NCI-H2227 (cell line): ENCODE measurements around the gene MAPKBP1.

Source experiments
- DNase-seq: peaks from one replicate; lab custom pipeline; 2025; ENCODE audit not compliant: unreplicated experiment; lab: John Stamatoyannopoulos, UW

MAPKBP1 gene

DNA sequence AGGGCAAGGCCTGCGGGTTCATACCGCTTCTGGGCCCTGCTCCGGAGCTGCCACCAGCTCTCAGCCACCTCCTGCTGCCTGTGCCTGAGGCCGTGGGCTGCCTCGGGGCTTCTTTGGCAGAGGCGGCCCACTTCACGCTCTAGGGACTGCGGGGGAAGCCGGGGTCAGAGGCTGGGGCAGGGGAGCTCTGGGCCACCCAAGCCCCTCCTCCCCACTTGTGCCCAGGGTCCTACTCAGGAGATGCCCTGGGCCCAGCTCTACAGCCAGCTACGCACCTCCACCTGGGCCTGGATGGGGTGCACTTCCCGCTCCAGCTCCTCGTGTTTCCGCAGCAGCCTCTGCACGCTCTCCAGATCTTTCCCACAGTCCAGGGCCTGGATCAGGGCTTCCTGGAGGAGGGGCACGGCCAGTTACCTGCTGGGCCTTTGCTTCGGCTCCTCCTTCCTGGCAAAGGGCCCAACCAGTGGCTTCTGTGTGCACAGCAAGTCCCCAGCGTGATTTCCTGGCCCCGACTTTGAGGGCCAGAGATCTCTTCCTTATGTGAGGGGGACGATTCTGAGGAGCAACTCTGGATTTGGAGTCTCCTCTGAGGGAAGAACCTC is 88.3 kb downstream of the MAPKBP1 start:
- DNase-seq: no peak

DNA sequence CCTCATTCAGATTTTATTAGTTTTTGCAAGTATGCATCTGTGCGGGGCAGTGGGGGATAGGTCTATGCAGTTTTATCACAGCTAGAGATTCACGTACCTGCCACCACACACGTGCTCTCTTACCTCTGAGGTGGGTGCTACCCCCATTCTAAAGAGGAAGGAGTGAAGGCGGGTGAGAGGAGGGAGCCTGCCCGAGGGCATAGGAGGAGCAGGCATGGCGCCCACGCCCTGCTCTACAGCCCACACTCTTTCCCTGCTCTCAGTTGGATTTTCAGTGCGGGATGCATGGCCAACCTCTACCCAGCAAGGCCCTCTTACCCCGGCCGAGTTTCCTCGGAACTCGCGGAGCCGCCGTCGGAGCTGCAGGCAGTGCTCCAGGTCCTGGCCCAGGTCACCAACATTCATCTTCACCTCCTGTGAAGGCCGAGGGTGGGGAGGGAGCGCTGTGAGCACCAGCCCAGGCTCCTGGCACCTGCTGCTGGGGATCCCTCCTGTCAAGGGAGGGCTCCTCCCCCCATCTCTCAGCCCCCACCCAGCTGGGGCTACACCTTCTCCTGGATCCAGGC is 91.3 kb downstream of the MAPKBP1 start:
- no peak for DNase-seq

DNA sequence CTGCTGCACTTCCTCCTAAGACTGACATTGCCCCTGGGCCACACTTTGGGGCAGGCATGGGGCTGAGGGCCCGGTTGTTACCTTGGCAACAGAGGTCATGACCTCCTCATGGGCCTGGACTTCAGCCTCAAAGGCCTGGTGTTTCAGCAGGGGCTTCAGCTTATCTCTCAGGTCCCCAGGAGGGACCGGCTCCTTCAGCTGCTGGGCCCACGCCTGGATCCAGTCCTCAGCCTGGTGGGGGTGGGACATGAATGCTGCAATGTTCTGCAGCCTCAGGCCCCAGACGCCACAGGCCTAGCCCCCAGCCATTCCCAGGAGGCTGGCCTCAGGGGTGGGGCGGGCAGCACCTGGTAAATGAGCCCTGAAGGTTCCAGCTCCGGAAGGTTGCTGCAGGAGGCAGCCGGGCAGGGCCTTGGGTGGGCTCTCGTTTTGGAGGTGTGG is 92.0 kb downstream of the MAPKBP1 start:
- no peak for DNase-seq

DNA sequence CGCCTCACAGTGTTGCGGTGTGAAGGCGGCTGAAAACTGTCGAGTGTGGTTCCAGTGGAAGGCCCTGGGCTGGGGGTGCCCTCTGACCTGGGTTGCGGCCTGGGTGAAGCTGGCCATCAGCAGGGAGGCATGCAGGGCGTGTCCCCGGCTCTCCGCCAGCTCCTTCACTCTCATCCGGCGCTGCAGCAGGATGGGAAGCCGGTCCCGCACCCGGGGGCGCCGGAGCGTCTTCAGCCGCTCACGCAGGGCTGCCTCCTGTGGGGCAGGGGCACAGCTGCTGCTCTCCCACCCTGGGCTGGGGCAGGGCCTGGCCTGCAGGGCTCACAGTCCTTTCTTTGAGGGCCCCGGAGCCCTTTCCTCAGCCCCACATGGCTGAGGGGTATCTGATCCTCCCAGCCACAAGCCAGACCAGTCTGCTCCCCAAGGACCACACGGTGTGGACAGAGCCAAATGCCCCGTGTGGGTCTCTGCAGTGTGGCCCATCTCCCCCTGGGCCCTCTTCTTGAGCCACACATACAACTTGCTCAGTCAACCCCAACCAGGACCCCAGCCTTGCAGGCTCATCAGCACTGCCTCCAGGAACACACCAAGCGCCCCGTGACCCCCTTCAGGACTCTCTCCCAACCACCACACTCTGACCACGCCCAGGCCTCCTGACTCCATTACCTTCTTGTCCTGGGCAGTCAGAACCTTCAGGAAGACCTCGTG is 92.7 kb downstream of the MAPKBP1 start:
- no peak for DNase-seq

DNA sequence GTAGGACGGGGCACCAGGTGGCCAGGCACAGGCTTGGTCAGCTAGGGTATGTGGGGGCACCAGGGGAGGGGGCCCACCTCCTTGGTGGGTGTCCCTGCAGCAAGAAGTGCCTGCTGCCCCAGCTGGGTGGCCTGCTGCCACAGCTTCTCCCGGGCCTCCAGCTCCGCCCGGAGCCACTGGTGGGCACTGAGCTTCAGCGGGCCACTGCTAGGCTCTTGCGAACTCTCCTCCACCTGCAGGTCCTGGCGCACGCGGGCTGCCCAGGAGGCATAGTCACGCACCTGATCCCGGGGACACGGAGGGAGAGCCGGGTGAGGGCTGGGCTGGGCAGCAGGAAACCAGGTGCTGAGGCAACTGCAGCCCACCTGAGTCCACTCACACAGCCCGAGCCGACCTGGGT is 94.0 kb downstream of the MAPKBP1 start:
- DNase-seq: no peak

DNA sequence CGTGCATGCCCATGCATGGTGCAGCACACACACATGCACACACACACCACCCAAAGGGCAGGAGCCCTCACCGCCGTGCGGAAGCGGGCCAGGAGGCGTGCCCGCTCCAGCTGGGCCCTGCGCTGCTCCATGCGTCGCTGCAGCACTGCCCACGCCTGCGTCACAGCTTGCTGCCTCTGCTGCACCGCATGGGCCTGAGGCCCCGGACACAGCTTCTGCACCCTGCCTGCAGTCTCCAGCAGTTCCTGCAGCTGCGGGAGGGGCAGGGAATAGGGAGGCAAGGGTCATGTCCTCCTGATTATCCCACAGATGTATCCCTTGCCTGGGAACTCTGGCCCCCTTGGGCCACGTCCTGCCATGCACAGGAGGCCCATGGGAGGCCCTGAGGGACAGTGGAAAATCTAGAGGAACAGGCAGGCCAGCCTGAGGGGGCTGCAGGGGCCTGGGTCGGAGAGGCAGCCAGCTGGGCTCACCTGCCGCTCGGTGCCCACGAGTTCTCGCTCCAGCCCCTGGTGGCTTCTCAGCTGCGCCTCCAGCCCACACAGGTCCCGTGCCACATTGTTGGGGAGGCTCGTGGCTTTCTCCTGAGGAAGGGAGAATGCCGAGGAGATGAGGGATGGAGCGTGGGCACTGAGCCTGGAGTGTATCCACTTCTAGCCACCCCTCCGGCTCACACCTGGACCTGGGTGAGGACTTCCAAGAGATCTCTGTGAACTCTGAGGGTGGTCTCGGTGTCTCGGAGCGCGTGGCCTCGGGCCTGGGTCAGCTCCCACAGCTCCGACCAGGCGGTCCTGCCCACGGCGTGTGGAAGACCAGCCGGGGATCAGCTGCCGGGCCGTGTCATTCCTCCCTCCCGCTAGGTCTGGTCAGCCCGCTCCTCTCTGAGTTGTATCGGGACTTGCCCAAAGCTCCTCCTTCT is 95.7 kb downstream of the MAPKBP1 start:
- no peak for DNase-seq

DNA sequence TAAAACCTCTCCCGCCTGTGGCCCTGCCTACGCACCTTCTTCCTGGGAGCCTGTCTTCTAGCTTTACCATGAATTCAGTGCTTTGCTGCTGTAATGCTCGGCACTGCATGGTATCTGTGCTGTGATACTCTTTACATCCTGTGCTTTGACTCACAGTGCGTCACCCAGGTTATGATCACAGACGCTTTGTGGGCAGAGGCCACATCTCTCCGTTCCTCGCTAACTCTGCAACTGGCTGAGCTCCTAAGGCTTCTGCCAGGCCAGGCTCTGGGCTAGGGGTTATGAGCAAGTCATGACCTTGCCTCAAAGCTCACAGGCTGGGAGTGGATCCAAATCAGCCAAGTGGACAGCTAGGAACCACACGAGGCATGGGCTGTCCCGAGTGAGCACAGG is 96.4 kb downstream of the MAPKBP1 start:
- no peak for DNase-seq

DNA sequence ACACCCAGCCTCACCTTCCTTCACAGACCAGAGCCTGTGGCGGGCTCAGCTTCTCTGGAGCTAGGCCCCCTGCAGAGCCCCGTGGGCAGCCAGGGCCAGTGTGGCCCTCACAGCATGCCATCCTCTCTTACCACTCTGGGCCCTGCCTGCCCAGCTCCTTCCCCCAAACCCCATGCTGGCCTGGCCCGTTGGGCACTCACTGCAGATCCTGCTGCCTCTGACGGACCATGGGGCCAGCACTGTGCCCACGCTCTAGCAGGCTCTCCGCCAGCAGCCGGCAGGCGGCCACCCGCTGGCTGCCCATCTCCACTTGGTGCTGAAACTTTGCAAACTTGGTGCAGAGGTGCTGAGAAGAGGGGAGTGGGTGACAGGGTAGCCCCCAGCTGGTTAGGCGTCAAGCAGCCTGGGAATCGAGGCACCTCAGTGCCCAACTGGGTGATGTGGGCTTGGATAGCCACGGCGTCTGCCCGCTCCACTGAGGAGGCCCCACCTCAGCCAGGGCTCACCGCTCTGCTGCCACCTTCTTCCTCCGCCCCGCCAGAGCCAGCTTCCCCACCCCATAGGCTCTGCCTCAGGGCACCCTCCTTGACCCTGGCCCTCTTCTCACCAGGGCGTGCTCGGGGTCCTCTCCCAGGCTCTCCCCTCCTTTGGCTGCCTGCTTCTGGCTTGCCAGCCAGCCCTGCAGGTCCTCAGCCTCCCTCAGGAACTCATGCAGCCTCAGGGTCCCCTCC is 97.1 kb downstream of the MAPKBP1 start:
- no peak for DNase-seq

DNA sequence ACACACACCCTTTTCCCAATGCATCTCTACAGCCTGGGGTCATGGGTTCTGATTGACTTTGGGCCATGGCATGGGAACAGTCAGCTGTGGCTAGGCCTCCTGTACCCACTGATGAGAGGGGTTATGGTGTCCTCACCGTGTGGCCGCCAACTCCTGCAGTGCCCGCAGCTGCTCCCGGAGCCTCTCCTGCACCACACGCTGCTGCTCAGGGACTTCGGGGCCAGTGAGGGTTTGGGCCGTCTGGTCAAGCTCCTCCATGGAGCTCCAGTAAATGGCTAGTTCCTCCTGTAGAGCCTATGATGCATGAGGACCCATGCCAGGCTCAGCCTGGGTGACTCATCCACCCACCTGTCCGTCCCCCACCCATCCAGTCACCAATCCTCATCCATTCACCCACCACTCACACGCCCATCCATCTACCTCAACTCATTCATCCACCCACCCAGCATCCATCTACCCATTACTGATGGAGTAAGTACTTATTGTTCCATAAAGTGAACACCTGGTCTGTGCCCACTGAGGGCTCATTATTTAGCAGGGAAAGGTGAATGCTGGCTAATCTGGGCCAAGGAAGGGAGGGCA is 98.0 kb downstream of the MAPKBP1 start:
- no peak for DNase-seq

DNA sequence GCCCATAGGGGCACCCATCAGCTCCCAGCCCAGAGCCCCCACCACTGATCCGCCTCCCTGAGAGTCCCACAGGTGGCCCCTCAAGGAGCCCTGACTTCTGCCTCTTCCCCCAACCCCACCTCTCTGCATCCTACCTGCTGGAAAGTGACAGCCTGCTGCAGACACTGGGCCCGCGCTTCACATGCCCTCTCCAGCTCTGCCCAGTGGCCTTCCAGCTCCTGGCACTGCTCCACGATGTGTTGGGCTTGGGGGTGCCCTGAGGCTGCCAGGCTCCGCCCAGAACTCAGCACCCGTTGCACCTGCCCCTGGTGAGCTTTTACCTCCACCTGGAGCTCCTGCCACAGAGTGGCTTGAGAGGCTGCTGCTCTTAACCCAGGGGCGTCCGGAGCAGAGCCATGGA is 99.4 kb downstream of the MAPKBP1 start:
- DNase-seq: no peak

DNA sequence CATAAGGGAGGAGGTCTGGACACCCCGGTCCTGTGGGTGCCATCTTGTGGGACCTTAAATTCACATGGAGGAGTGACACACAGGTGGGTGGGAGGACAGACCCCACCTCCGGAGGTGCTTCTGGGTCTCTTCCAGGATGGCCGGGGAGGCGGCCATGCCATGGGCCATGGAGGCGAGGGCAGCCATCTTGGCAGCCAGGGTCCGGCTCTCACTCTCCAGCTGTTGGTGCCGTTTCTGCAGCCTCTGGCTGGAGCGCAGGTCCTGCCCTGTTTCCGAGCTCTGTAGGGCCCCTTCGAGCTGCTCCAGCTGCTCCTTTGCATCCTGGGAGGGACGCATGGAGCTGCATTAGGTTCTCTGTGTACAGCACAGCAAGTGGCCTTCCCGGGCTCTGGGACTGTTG is 100.5 kb downstream of the MAPKBP1 start:
- DNase-seq: no peak

DNA sequence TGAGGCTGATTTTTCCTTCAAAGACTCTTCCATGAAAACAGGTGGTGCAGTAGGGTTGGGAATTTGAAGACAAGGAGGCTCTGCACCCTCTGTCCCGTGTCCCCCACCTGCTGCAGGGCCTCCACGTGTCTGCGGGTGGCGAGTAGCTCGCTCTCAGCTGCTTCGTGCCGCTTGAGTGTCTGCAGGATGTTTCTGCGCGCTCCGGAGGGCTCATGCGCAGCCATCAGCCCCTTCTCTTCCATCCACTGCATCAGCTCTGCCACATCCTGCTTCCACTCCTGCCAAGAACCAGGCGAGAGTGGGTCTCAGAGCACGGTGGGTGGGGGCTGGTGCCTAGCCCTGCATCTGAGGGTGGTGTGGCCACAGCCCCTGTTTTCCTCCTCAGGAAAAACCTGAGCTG is 101.7 kb downstream of the MAPKBP1 start:
- no peak for DNase-seq

DNA sequence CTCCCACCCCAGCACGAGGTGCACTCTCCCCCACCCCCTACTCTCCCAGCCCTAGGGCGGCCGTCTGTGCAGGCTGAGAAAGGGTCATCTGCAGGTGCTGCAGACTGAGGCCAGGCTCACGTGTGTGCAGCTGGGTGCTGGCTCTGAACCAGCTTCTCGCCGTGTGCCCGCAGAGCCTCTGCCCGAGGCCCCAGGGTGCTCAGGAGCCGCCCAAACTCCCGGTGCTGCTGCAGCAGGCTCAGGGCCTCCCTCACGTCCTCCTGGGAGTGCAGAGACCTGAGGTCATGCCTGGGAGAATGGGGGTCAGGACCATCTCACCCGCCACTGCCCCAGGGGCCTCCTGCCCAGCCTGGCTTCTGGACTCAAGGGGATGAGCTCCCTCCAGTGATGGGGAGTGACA is 102.4 kb downstream of the MAPKBP1 start:
- no peak for DNase-seq
